Parathyroid adenoma (tissue), 2 donors: ENCODE data around the gene GPSM1.

Source experiments
- H2AFZ ChIP-seq: fragments of 300-600 bp; sonication (generic); one replicate; pipeline ENCODE4 v1.7.0; 2017; ENCODE audit warnings: antibody characterized with exemption, mild to moderate bottlenecking
- H3K27ac ChIP-seq: fragments of 300-600 bp; sonication (generic); one replicate; pipeline ENCODE4 v1.7.0; 2017
- H3K27me3 ChIP-seq: fragments of 300-600 bp; sonication (generic); one replicate; pipeline ENCODE4 v1.7.0; 2017; ENCODE audit warnings: low read length; ENCODE audit not compliant: control insufficient read depth, insufficient read depth
- H3K36me3 ChIP-seq: fragments of 300-600 bp; sonication (generic); one replicate; pipeline ENCODE4 v1.7.0; 2017; ENCODE audit warnings: low read length; ENCODE audit not compliant: control insufficient read depth, insufficient read depth
- H3K4me1 ChIP-seq: fragments of 300-600 bp; sonication (generic); one replicate; pipeline ENCODE4 v1.7.0; 2017; ENCODE audit warnings: control low read depth
- H3K4me2 ChIP-seq: fragments of 300-600 bp; sonication (generic); one replicate; pipeline ENCODE4 v1.7.0; 2017; ENCODE audit warnings: low read length
- H3K4me3 ChIP-seq: fragments of 300-600 bp; sonication (generic); one replicate; pipeline ENCODE4 v1.7.0; 2017; ENCODE audit warnings: low read depth, low read length
- H3K79me2 ChIP-seq: fragments of 300-600 bp; sonication (generic); one replicate; pipeline ENCODE4 v1.7.0; 2017; ENCODE audit warnings: control low read depth
- H3K9ac ChIP-seq: fragments of 300-600 bp; sonication (generic); one replicate; pipeline ENCODE4 v1.7.0; 2017; ENCODE audit warnings: mild to moderate bottlenecking
- H3K9me3 ChIP-seq: fragments of 300-600 bp; sonication (generic); one replicate; pipeline ENCODE4 v1.7.0; 2017; ENCODE audit warnings: low read length; ENCODE audit not compliant: control insufficient read depth
- CTCF ChIP-seq: fragments of 300-600 bp; sonication (generic); IDR thresholded peaks from one replicate; pipeline ENCODE4 v1.7.0; 2017; ENCODE audit warnings: antibody characterized with exemption, mild to moderate bottlenecking
- donor health status: primary hyperparathyroidism.

The GPSM1 gene

GRCh38 chr9:136306211-136307208 is 20.8 kb upstream of the GPSM1 start:
- Histone ChIP-seq H3K79me2 (no peaks in the 10 kb centered on the region), H2AFZ (no peak overlapping the region), H3K4me3 (no peak overlapping the region), H3K4me1 (no peaks in the 10 kb centered on the region), H3K27ac (no peak overlapping the region), H3K9me3 (no peaks in the 10 kb centered on the region), H3K4me2 (no peak overlapping the region), H3K27me3 (no peaks in the 10 kb centered on the region), H3K9ac (no peak overlapping the region), H3K36me3 (no peaks in the 10 kb centered on the region)
- no peak for TF ChIP-seq CTCF

- Histone ChIP-seq H2AFZ (no peak overlapping the region), H3K36me3 (no peaks in the 10 kb centered on the region), H3K4me1 (no peaks in the 10 kb centered on the region), H3K27me3 (no peaks in the 10 kb centered on the region), H3K9me3 (no peaks in the 10 kb centered on the region), H3K79me2 (no peaks in the 10 kb centered on the region), H3K9ac (no peak overlapping the region), H3K27ac (no peak overlapping the region), H3K4me3 (no peak overlapping the region), H3K4me2 (no peak overlapping the region)
- no peak for TF ChIP-seq CTCF
These were observed 20.1 kb upstream of the GPSM1 start for GRCh38 chr9:136307215-136307750.

GRCh38 chr9:136308006-136308701 is 19.2 kb upstream of the GPSM1 start:
- H3K4me1 ChIP-seq: no peaks in the 10 kb centered on the region

GRCh38 chr9:136308702-136309053 is 18.7 kb upstream of the GPSM1 start:
- no peak overlapping the region for H2AFZ ChIP-seq
- no peaks in the 10 kb centered on the region for H3K27me3 ChIP-seq
- H3K36me3 ChIP-seq: no peaks in the 10 kb centered on the region
- H3K9ac ChIP-seq: no peak overlapping the region
- H3K4me2 ChIP-seq: no peak overlapping the region
- no peak overlapping the region for H3K4me3 ChIP-seq
- no peaks in the 10 kb centered on the region for H3K79me2 ChIP-seq
- TF ChIP-seq CTCF: no peak
- H3K9me3 ChIP-seq: no peaks in the 10 kb centered on the region
- H3K4me1 ChIP-seq: no peaks in the 10 kb centered on the region
- no peak overlapping the region for H3K27ac ChIP-seq

More at GRCh38 chr9:136308006-136308701, 19.2 kb upstream of the GPSM1 start:
- H3K79me2 ChIP-seq: no peaks in the 10 kb centered on the region
- H3K36me3 ChIP-seq: no peaks in the 10 kb centered on the region
- H3K9ac ChIP-seq: no peak overlapping the region
- no peak overlapping the region for H3K4me3 ChIP-seq
- no peak overlapping the region for H2AFZ ChIP-seq
- H3K4me2 ChIP-seq: no peak overlapping the region
- TF ChIP-seq CTCF: no peak
- H3K27me3 ChIP-seq: no peaks in the 10 kb centered on the region
- H3K9me3 ChIP-seq: no peaks in the 10 kb centered on the region
- H3K27ac ChIP-seq: no peak overlapping the region
